Prostate gland (tissue), 2 donors: ENCODE data around the gene HRH2. TPM values are rescaled to one million over a fixed set of nuclear protein-coding genes. Genes with fewer than 3 reads are reported as not detected.

ENCODE experiments used
- DNase-seq: peaks from one replicate; pipeline ENCODE4 v3.0.0-alpha.2; 2019; ENCODE audit warnings: low spot score
- H3K27ac ChIP-seq, 2 donors: fragments of 200-600 bp; sonication (generic); 2 replicates each; pipeline ENCODE4 v1.5.1; 2017 to 2019
- H3K27me3 ChIP-seq: fragments of 200-600 bp; sonication (generic); replicated peaks from 2 replicates; pipeline ENCODE4 v1.5.1; 2019; ENCODE audit not compliant: insufficient read depth
- H3K36me3 ChIP-seq, 2 donors: fragments of 200-600 bp; sonication (generic); 1 replicate in 1 of 2; 2 replicates in 1 of 2; pipeline versions ENCODE4 v1.5.1 to v1.8.1; 2017 to 2019
- H3K4me1 ChIP-seq: fragments of 200-600 bp; sonication (generic); replicated peaks from 2 replicates; pipeline ENCODE4 v1.5.1; 2019
- H3K4me3 ChIP-seq, 2 donors: fragments of 200-600 bp; sonication (generic); 2 replicates each; pipeline ENCODE4 v1.5.1; 2017 to 2019
- H3K9me3 ChIP-seq: fragments of 200-600 bp; sonication (generic); 2 replicates; pipeline ENCODE4 v1.5.1; 2017
- CTCF ChIP-seq, 4 experiments: fragments of 200-600 bp in 2 of 4; fragments of 450-650 bp in 2 of 4; sonication (generic) in 2 of 4; IDR thresholded peaks; 1 replicate in 3 of 4; 2 replicates in 1 of 4; pipeline ENCODE4 v1.5.1; 2016 to 2019; ENCODE audit warnings: antibody characterized with exemption in 4 of 4, mild to moderate bottlenecking in 2 of 4, moderate library complexity in 2 of 4
- POLR2A ChIP-seq: fragments of 450-650 bp; IDR thresholded peaks from one replicate; pipeline ENCODE4 v1.6.1; 2016; ENCODE audit warnings: antibody characterized with exemption, mild to moderate bottlenecking
- POLR2AphosphoS5 ChIP-seq: sonication (generic); formaldehyde crosslinking; IDR thresholded peaks from one replicate; pipeline ENCODE4 v1.6.1; 2017; ENCODE audit warnings: antibody characterized with exemption
- WGBS: methylation state at CpG from one replicate; pipeline ENCODE4 v1.1.5; 2018; 5-methylcytosine and 5-hydroxymethylcytosine counted together
- intact Hi-C: fragments of 100-400 bp; cut with DNase I; formaldehyde crosslinking; loops from one replicate; pipeline ENCODE4 v1.14.2; 2022
- total RNA-seq, 2 donors: library from RNA; depleted of rRNA; stranded (reverse); fragments of >200 nt; gene quantifications; one replicate each; pipeline ENCODE4 v1.1.0, GENCODE V29; 2016

The HRH2 gene
- total RNA-seq, 2 donors from 2014 or later, result 0.55 to 5.3 TPM

GRCh38 chr5:175652741-175653663 lies 4.9 kb upstream of the HRH2 start:
- Histone ChIP-seq H3K27ac (no peak overlapping the region), H3K4me1 (no peaks in the 10 kb centered on the region), H3K9me3 (no peaks in the 10 kb centered on the region), H3K36me3 (no peaks in the 10 kb centered on the region), H3K27me3 (no peaks in the 10 kb centered on the region), H3K4me3 (no peak overlapping the region)
- no peak for TF ChIP-seq POLR2A
- TF ChIP-seq POLR2AphosphoS5, result no peak
- TF ChIP-seq CTCF (IDR thresholded peaks at IDR 0.05), result no peak
- intact Hi-C loops, result no loop called here
- no peak for DNase-seq
- 69% methylated on average over 11 of the region's 11 CpGs for WGBS

- intact Hi-C loops, result no loop called here
- WGBS, result 87% methylated on average over 4 of the region's 4 CpGs
Observed at GRCh38 chr5:175653763-175654162, 4.1 kb upstream of the HRH2 start.

GRCh38 chr5:175654339-175654738 lies 3.5 kb upstream of the HRH2 start:
- no peak overlapping the region for H3K4me3 ChIP-seq
- intact Hi-C loops, result no loop called here
- no peaks in the 10 kb centered on the region for H3K9me3 ChIP-seq
- TF ChIP-seq CTCF (IDR thresholded peaks at IDR 0.05), result no peak
- TF ChIP-seq POLR2AphosphoS5, result no peak
- no peak overlapping the region for H3K27ac ChIP-seq
- 90% methylated on average over 7 of the region's 7 CpGs for WGBS
- H3K4me1 ChIP-seq, result no peaks in the 10 kb centered on the region
- no peak for DNase-seq
- H3K36me3 ChIP-seq, result no peaks in the 10 kb centered on the region
- H3K27me3 ChIP-seq, result no peaks in the 10 kb centered on the region

More at GRCh38 chr5:175653763-175654162, 4.1 kb upstream of the HRH2 start:
- Histone ChIP-seq H3K4me1 (no peaks in the 10 kb centered on the region), H3K4me3 (no peak overlapping the region), H3K36me3 (no peaks in the 10 kb centered on the region), H3K27me3 (no peaks in the 10 kb centered on the region), H3K9me3 (no peaks in the 10 kb centered on the region), H3K27ac (no peak overlapping the region)
- TF ChIP-seq POLR2A (no peak), CTCF (IDR thresholded peaks at IDR 0.05) (no peak), POLR2AphosphoS5 (no peak)
- no peak for DNase-seq

GRCh38 chr5:175654807-175655206 lies 3.1 kb upstream of the HRH2 start:
- no peak for DNase-seq
- 83% methylated on average over 8 of the region's 8 CpGs for WGBS
- TF ChIP-seq CTCF (IDR thresholded peaks at IDR 0.05) (no peak), POLR2A (no peak), POLR2AphosphoS5 (no peak)
- no peaks in the 10 kb centered on the region for H3K4me1 ChIP-seq
- H3K4me3 ChIP-seq, result no peak overlapping the region
- H3K27ac ChIP-seq, result no peak overlapping the region
- no peaks in the 10 kb centered on the region for H3K36me3 ChIP-seq
- intact Hi-C loops, result loop anchor here (5.0 kb wide), 2 partner anchors 37 to 123 kb away; no protein-coding TSS in a partner anchor
- H3K27me3 ChIP-seq, result no peaks in the 10 kb centered on the region
- H3K9me3 ChIP-seq, result no peaks in the 10 kb centered on the region

- no peak for DNase-seq
- intact Hi-C loops, result loop anchor here (5.0 kb wide), 2 partner anchors 37 to 123 kb away; no protein-coding TSS in a partner anchor
- H3K27ac ChIP-seq, result no peak overlapping the region
- no peak overlapping the region for H3K4me3 ChIP-seq
- no peaks in the 10 kb centered on the region for H3K27me3 ChIP-seq
- no peaks in the 10 kb centered on the region for H3K36me3 ChIP-seq
- H3K9me3 ChIP-seq, result no peaks in the 10 kb centered on the region
- TF ChIP-seq POLR2AphosphoS5, result no peak
- no peak for TF ChIP-seq POLR2A
- no peak for TF ChIP-seq CTCF (IDR thresholded peaks at IDR 0.05)
- WGBS, result 72% methylated on average over 2 of the region's 2 CpGs
- H3K4me1 ChIP-seq, result no peaks in the 10 kb centered on the region
Observed at GRCh38 chr5:175655411-175655810, 2.5 kb upstream of the HRH2 start.
